ENCODE data around the gene PCDH12.
A peak's percentile ranks its signal among the peaks of the same experiment; 100 is the strongest.

The PCDH12 gene

GRCh38 chr5:141917760-141918159 lies 40.2 kb downstream of the PCDH12 start:
- TF ChIP-seq, protein P1, sequence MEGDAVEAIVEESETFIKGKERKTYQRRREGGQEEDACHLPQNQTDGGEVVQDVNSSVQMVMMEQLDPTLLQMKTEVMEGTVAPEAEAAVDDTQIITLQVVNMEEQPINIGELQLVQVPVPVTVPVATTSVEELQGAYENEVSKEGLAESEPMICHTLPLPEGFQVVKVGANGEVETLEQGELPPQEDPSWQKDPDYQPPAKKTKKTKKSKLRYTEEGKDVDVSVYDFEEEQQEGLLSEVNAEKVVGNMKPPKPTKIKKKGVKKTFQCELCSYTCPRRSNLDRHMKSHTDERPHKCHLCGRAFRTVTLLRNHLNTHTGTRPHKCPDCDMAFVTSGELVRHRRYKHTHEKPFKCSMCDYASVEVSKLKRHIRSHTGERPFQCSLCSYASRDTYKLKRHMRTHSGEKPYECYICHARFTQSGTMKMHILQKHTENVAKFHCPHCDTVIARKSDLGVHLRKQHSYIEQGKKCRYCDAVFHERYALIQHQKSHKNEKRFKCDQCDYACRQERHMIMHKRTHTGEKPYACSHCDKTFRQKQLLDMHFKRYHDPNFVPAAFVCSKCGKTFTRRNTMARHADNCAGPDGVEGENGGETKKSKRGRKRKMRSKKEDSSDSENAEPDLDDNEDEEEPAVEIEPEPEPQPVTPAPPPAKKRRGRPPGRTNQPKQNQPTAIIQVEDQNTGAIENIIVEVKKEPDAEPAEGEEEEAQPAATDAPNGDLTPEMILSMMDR (IDR thresholded peaks at IDR 0.05; ENCODE audit: poor library complexity, severe bottlenecking): no peak
- Histone ChIP-seq H3K27ac (ENCODE audit: poor library complexity, severe bottlenecking) (no peak overlapping the region), H3K4me3 (ENCODE audit: severe bottlenecking) (no peak overlapping the region), H3K27me3 (ENCODE audit: insufficient read depth, poor library complexity, severe bottlenecking) (peaks cover 8% of the 10 kb centered on the region), H3K36me3 (ENCODE audit: low read depth) (0 out of 2 replicates have a peak, but pooled peaks cover 3% of the 10 kb centered on the region), H3K9me3 (ENCODE audit: severe bottlenecking) (no peaks in the 10 kb centered on the region), H3K4me1 (ENCODE audit: insufficient read depth, poor library complexity, severe bottlenecking) (no peaks in the 10 kb centered on the region)
- no peak for ATAC-seq (ENCODE audit: low read depth)
- DNase-seq (ENCODE audit: low spot score): no peak

DNA sequence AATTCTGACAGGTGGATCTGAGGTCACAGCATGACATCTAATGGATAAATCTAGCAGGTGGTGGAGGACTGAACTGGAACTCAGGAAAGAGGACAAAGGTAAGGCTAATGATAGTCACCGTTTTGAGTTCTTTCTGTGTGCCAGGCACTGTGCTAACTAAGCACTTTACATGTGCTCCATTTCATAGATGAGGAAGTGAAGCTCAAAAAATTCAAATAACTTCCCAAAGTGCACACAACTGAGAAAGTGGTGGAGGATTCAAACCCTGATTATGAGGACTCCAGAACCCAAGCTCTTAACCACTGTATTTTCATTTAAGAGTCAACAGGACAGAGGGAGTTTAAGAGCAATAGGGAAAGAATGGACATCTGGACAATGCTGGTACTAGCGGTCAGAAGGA lies 41.5 kb downstream of the PCDH12 start:
- no peaks in the 10 kb centered on the region for H3K9me3 ChIP-seq (ENCODE audit: severe bottlenecking)
- H3K27me3 ChIP-seq (ENCODE audit: insufficient read depth, poor library complexity, severe bottlenecking): peaks cover 8% of the 10 kb centered on the region
- TF ChIP-seq, protein P1 (IDR thresholded peaks at IDR 0.05; ENCODE audit: poor library complexity, severe bottlenecking): no peak
- ATAC-seq (ENCODE audit: low read depth): no peak
- H3K27ac ChIP-seq (ENCODE audit: poor library complexity, severe bottlenecking): no peak overlapping the region
- no peaks in the 10 kb centered on the region for H3K4me1 ChIP-seq (ENCODE audit: insufficient read depth, poor library complexity, severe bottlenecking)
- no peaks in the 10 kb centered on the region for H3K36me3 ChIP-seq (ENCODE audit: low read depth)
- no peak overlapping the region for H3K4me3 ChIP-seq (ENCODE audit: severe bottlenecking)
- DNase-seq (ENCODE audit: low spot score): no peak

DNA sequence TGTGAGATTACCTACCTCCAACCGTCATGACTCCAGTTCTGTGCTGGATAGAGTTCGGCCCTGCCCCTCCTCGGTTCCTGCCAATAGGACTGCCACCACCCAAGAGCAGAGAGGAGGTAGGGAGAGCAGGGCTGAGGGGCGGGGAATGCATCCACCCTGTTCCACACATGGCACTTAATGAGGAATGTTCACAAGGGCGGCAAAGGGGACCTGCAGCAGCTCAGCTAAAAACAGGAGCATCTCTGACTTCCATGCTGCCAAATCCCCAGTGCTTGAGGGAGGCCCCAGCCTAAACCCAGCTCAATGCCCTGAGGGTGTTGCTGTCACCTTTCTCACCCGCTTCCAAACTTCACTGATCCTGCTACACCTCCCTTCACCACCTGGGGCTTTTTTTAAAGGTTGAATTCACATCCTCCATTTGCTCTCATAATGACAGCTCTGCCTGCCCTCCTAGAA lies 42.1 kb downstream of the PCDH12 start:
- peak; percentile 22; the same call in 1 of the 3 replicates for ATAC-seq (ENCODE audit: low read depth)
- Histone ChIP-seq H3K27ac (ENCODE audit: poor library complexity, severe bottlenecking) (no peak overlapping the region), H3K4me1 (ENCODE audit: insufficient read depth, poor library complexity, severe bottlenecking) (no peaks in the 10 kb centered on the region), H3K27me3 (ENCODE audit: insufficient read depth, poor library complexity, severe bottlenecking) (peaks cover 8% of the 10 kb centered on the region), H3K36me3 (ENCODE audit: low read depth) (no peaks in the 10 kb centered on the region), H3K9me3 (ENCODE audit: severe bottlenecking) (no peaks in the 10 kb centered on the region), H3K4me3 (ENCODE audit: severe bottlenecking) (no peak overlapping the region)
- TF ChIP-seq, protein P1 (IDR thresholded peaks at IDR 0.05; ENCODE audit: poor library complexity, severe bottlenecking): no peak
- DNase-seq (ENCODE audit: low spot score): no peak

- no peaks in the 10 kb centered on the region for H3K4me1 ChIP-seq (ENCODE audit: insufficient read depth, poor library complexity, severe bottlenecking)
- H3K36me3 ChIP-seq (ENCODE audit: low read depth): no peaks in the 10 kb centered on the region
- H3K27ac ChIP-seq (ENCODE audit: poor library complexity, severe bottlenecking): no peak overlapping the region
- TF ChIP-seq, protein P1 (IDR thresholded peaks at IDR 0.05; ENCODE audit: poor library complexity, severe bottlenecking): no peak
- ATAC-seq (ENCODE audit: low read depth): no peak
- H3K4me3 ChIP-seq (ENCODE audit: severe bottlenecking): no peak overlapping the region
- no peak for DNase-seq (ENCODE audit: low spot score)
- H3K9me3 ChIP-seq (ENCODE audit: severe bottlenecking): no peaks in the 10 kb centered on the region
- peaks cover 8% of the 10 kb centered on the region for H3K27me3 ChIP-seq (ENCODE audit: insufficient read depth, poor library complexity, severe bottlenecking)
Measured at GRCh38 chr5:141914797-141915196, 43.2 kb downstream of the PCDH12 start.

DNA sequence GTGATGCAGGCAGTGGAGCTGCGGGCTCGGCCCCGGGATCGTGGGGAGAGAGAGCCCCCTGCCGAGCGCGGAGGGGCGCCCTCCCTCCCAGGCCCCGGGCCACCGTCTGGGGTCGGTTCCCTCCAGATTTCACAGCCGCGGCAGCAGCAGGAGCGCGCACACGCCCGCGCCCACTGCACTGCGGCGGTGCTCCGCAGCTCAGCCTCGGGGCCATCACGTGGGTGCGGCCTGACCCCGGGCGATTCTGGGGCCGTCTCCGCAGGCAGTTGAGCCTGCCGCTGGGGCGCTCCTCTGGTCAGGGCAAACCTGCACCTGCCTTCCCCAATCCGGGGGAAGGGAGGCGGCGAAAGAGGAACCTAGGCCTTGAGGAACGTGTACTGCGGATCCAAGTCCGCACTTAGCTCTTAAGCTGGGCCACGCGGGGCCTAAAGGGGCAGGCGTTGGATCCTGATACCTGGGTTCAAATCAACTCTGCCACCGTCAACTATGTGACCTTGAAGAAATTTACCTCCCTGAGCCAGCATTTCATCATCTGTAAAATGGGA lies 43.7 kb downstream of the PCDH12 start:
- DNase-seq (ENCODE audit: low spot score): no peak
- TF ChIP-seq, protein P1 (IDR thresholded peaks at IDR 0.05; ENCODE audit: poor library complexity, severe bottlenecking): peak; percentile 53
- no peaks in the 10 kb centered on the region for H3K4me1 ChIP-seq (ENCODE audit: insufficient read depth, poor library complexity, severe bottlenecking)
- no peak overlapping the region for H3K4me3 ChIP-seq (ENCODE audit: severe bottlenecking)
- ATAC-seq (ENCODE audit: low read depth): peak; percentile 56
- peaks cover 8% of the 10 kb centered on the region for H3K27me3 ChIP-seq (ENCODE audit: insufficient read depth, poor library complexity, severe bottlenecking)
- H3K36me3 ChIP-seq (ENCODE audit: low read depth): no peaks in the 10 kb centered on the region
- H3K27ac ChIP-seq (ENCODE audit: poor library complexity, severe bottlenecking): no peak overlapping the region
- no peaks in the 10 kb centered on the region for H3K9me3 ChIP-seq (ENCODE audit: severe bottlenecking)
